HK-2 (cell line): Measurements from ENCODE around the gene RPS6KB2.
A peak's percentile ranks its signal among the peaks of the same experiment; 100 is the strongest.
"Not testable (repeated sequence)": the region's sequence is repeated elsewhere in the genome, so short reads cannot be mapped to it uniquely, and the experiment has no call there.

Source experiments
- DNase-seq: peaks from one replicate; pipeline ENCODE4 v3.0.0-alpha.2; 2018; ENCODE audit not compliant: unreplicated experiment

The RPS6KB2 gene

DNA sequence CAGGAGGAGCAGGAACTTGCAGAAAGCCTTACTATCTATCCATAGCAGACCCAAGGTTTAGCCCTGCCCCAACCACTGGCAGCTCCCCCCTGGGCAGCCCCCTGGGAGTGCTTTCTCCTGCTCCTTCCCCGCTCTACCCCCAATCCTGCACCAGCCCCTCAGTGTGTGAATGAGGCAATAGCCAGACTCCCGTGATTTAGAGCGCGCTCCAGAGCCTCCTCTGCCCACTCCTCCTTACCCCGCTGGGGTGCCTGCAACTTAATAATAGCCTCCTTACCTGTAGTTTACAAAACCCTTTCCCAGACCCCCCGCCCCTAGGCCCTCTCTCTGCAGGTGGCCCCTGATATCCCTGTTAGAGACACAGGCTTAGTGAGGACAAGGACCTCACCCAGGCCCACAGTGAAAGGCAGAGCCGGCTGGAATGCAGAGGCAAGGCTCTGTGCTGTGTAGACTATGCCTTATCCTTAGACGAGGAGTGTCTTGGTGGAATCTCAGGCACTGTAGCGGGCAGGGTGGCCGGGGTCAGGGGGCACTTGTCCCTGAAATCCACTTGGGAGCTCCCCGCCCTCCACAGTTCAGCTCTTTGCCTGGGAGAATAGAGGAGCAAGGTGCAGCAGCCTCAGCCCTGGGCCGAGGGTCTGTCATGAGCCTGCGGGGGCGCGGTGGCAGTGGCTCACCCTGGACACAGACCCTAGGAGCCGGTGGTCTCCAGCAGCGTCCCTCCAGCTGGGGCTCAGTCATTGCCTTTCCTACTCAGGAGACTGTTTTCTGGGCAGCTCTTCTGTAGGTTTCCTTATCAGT is 17.1 kb upstream of the RPS6KB2 start:
- no peak for DNase-seq

DNA sequence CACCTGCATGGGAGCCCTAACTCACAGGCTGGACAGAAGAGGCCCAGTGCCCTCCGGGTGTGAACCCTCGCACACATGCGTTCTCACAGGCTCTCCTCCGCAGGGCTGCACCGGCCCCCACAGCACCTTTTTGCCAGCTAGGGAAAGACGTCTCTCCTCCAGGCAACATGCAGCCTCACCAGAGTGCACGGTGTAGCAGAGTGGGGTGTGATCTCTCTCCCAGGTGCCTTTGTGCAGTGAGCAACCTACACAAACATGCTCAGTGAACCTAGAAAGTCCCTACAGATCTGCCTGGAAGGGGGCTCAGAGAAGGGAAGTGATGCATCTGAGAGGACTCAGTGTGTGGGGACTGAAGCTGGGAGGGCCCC is 16.5 kb upstream of the RPS6KB2 start:
- no peak for DNase-seq

DNA sequence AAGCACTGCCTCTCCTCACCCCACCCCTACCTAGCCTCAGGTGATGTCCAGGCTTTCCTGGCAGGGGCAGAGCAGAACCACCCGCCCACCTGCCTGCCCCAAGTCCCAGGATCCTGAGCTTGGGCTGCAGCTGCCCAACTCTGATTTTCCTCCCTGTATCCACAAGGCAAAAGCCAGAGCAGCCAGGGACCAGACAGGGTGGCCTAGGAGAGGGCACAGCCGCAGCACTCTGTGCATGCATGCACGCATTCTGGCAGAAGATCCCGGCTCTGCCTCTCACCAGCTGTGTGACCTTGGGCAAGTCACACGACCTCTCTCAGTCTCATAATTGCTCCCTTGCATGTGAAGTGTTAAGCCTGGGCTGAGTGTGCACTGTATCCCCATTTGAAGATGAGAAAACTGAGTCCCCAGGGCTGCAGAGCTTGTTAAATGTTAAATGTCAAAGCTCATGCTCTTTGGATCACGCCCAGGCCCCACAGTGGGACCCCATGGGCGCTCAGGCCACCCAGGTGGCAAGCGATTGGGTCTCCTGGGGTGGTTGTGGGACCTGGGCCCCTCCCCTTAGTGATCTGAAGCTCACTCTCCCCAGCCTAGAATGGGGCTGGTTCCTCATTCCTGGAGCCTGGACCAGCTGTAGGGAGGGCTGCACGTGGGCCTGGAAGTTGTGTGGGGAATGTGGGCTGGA is 15.7 kb upstream of the RPS6KB2 start:
- no peak for DNase-seq

DNA sequence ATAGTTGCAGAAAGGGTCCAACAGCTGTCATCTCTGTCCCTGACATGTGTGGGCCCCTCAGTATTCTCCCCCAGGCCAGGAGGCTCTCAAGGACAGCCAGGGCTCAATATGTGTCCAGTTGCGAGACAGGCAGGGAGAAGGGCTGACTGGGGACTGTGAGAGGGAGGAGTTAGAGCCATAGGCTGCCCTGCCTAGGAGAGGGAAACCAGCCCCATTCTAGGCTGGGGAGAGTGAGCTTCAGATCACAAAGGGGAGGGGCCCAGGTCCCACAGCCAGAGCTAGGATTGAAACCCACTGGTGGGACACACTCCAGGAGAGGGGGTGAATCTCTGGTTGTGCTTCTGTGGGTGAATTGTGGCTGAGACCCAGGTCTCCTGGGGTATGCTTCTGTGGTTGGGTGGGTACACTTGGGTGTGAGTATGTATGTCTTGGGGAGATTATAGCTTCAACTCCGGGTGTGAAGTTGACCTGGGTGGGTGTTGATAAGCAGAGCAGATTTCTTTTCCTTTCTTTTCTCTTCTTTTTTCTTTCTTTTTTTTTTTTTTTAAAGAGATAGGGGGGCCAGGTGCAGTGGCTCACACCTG is 14.9 kb upstream of the RPS6KB2 start:
- DNase-seq, result no peak

DNA sequence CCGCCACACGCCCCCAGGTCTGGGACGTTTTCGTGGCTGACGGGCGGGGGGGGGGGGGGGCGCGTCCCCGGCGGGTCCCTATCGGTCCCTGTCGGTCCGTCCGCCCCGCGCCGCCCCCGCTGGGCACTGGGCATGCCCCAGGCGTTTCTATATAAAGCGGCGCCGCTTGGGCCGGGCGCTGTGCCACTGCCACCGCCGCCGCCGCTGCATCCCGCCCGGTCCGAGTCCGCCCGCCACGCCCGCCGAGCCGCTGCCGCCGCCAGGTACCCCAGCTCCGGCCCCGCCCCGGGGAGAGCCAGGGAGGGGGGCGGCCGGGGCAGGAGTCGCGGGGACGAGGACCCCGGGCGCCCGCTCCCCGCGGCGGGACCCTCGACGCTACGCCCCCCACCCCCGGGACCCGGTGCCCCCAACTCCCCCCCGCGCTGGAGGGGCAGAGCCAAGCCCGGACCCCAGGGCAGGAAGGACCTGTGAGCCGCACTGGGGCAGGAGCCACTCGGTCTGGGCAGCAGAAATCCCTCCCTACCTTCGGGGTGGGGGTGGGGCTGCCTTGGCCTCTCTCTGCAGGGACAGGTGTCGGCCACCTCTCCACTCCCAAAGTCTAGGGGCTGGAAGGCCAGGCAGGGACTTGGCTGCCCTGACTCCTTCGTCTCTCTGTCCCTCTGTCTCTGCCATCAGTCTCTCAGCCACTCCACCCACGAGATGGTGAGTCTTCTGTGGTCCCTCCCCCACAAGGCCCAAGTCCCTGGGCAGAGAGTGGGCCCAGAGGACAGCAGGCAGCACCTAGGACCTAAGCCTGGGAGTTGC is 12.6 kb upstream of the RPS6KB2 start, which contains the start of gene CARNS1:
CARNS1 (plus strand) TSS at position 178 of the 804 bp plus-strand sequence; CDS start at position 700, 522 bp downstream.
- DNase-seq, result no peak

DNA sequence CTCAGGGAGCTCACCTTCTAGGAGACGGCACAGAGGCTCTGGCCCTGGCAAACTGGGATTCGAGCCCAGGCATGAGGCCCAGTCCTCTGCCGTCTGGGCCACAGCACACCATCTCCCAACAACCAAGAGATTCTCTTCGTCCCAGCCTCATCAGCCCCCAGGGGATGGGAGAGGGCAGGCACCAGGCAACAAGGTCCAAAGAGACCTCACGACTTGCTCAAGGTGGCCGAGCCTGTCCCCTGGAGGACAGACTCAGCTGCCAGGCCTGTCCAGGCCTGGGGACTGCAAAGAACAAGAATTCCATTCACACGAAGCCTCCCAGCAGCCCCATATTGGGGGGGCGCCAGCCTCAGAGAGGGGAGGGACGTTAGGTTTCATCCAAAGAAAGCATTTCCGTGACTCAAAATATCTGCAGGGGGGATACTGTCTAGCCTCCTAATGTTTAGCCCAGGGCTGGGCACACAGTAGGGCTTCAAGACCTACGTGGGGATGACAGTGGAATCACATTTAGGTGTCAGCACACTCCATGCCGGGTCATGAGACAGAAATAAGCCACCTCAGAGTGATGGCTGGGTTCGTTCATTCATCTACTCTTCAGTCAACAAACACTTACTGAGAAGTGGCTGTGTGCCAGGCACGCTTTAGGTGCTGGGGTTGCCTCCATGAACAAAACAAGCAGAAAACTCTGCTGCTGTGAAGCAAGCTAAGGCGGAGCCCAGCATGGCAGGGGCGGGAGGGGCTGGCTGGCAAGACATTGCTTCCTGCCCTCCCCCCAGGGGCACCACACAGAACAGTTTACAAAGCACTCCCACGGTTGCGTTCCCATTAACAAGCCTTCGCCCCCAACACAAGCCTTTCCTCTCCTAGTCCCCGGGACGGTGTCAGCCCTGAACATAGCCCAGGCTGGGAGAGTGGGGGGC is 11.6 kb upstream of the RPS6KB2 start:
- DNase-seq, result no peak

DNA sequence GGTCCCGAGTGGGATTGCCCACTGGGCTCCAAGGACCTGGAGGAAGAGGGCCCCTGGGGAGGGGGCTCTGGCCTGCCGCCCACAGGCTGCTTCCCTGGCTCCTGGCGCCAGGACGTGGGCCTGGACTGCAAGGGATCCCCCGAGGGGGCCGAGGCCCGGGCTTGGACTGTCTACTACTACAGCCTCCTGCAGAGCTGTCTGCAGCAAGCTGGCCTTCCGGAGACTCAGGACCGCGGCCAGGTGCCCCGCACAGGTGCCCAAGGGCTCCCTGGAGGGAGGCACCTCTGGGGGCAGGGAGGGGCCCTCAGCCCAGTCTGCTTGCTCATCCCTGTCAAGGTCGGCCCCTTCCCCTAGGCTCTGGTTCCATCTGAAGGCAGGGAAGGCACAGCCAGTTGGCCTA is 10.9 kb upstream of the RPS6KB2 start:
- no peak for DNase-seq

DNA sequence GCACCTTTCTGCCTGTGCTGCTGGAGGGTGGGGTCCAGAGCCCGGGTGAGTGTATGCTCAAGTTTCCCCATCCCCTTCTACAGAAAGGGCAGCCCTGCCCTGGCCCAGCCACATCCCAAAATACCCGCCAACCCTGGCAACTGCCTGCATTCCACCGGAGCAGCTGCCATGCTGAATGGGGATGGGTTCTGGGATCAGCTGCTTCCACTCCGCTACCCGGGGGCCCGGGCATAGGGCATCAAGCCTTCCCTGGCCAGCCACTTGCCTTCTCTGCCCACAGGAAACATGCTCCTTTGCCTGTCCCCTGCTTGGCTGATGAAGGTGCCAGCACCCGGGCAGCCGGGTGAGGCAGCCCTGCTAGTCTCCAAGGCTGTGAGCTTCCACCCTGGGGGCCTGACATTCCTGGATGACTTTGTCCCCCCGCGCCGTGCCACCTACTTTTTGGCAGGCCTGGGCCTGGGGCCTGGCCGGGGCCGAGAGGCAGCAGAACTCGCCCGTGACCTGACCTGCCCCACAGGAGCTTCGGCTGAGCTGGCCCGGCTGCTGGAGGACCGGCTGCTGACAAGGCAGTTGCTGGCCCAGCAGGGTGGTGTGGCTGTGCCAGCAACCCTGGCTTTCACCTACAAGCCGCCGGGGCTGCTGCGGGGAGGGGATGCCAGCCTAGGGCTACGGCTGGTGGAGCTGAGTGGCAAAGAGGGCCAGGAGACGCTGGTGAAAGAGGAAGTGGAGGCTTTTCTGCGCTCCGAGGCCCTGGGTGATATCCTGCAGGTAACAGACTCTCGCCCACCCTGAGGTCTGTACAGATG is 9.6 kb upstream of the RPS6KB2 start:
- no peak for DNase-seq

DNA sequence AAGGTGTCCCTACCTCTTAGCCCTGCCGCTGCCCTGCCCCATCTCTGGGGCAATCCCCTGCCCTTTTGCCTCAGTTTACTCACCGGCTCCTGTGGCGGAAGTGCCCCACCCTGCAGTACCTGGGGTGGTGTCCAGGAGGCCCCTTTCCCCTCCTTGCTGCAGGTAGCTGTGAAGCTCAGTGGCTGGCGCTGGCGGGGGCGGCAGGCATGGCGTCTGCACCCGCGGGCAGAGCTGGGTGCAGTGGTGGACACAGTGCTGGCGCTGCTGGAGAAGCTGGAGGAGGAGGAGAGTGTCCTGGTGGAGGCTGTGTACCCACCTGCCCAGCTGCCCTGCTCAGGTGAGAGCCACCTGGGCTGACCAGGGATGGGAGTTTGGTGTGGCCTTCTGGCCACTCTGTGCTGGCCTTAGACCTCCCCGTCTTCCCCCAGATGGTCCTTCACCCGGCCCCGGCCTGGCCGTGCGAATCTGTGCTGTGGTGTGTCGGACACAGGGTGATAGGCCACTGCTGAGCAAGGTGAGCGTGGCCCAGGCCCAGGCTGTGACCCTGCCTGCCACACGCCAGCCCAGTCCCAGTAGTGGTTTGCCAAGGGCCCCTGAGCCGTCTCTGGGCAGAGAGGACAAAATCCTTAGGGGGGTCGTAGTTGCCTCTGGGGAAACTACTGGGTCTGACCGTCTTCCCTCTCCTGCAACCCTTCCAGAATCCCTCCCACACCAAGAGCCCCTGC is 8.8 kb upstream of the RPS6KB2 start:
- no peak for DNase-seq

DNA sequence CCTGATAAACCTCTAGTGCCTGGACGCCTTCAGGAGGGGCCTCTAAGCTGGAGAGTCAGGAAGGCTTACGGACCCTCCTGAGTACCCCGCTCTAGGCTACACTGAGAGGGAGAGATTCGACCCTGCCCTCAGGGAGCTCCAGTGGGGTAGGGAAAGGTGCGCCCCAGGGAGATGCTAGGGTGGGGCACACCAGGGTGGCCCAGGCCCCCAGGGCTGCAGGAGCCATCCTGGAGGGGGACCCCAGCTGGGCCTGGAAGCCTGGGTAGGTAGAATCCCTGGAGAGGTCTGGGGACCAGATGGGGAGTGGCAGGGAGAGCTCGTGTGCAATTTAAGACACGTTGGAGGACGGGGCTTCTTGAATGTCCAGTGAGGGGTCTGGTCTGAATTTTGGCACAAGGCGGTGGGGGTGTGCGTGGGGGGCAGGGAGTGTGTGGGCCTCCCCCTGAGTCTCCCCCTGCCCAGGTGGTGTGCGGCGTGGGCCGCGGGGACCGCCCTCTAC is 8.1 kb upstream of the RPS6KB2 start:
- DNase-seq, result no peak

DNA sequence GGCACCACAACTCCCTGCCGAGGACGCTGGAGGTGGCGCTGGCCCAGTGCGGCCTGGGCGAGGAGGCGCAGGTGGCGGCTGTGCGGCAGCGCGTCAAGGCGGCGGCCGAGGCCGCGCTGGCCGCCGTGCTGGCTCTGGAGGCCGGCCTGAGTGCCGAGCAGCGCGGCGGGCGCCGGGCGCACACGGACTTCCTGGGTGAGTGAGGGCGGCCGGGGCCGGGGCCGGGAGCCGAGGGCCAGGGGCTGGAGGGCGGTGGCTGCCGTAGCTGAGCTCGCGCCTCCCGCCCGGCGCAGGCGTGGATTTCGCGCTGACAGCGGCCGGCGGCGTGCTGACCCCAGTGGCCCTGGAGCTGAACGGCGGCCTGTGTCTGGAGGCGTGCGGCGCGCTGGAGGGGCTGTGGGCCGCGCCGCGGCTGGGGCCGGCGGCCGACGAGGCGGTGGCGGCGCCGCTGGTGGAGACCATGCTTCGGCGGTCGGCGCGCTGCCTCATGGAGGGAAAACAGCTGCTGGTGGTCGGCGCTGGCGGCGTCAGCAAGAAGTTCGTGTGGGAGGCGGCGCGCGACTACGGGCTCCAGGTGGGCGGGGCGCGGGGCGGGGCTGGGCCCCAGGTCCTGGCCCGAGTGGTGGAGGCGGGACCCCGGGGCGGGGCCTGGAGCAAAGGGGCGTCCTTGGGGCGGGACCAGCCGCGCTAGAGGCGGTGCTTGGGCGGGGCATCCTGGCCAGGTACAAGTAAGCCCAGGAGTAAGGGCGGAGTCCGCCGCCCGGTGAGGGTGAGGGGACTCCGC is 7.5 kb upstream of the RPS6KB2 start:
- peak; percentile 91 for DNase-seq

DNA sequence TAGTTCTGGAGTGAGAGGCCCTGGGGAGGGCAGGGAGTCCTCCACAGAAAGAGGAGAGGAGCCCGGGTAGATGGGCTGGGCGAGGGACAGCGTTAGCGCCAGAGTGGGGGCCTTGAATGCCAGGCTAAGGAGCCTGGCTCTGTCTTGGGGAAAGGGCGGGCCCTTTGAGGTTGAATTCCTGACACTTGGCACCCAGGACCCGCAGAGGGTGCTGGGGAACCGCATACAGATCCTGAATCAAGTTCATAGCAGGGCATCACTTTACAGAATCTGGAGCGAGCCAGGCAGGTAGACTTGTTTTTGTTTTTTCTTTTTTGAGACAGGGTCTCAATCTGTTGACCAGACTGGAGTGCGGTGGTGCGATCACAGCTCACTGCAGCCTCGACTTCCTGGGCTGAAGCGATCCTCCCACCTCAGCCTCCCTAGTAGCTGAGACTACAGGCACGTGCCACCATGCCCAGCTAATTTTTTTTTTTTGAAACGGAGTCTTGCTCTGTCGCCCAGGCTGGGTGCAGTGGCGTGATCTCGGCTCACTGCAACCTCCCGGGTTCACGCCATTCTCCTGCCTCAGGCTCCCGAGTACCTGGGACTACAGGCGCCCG is 6.8 kb upstream of the RPS6KB2 start:
- DNase-seq, result no peak

DNA sequence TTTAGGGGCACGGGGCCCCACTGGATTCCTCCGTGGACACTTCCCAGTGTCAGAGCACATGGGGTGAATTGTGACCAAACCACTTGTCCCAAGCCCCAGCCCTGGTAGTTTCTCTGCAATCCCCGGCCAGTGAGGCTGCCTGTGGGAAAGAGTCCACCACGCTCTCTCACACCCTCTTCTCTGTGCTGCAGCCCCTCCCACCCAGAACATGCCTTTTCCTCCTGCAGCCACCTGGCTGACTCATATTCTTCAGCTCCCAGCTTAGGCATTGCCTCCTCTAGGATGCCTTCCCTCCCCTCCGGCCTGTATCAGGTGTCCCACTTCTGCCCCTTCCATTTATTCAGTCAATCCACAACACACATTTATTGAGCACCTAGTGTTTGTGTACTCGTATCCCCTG is 5.4 kb upstream of the RPS6KB2 start:
- no peak for DNase-seq

DNA sequence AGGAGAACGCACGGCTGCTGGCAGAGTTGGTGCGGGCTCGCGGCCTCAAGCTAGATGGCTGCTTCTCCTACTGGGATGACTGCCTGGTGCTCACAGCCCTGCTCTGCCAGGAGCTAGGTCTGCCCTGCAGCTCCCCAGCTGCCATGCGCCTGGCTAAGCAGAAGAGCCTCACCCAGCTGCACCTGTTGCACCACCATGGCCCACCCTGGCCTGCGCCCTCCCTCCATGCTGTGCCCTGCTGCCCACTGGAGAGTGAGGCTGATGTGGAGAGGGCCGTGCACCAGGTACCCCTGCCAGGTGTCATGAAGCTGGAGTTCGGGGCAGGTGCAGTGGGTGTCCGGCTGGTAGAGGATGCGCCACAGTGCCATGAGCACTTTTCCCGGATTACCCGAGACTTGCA is 4.8 kb upstream of the RPS6KB2 start:
- no peak for DNase-seq

DNA sequence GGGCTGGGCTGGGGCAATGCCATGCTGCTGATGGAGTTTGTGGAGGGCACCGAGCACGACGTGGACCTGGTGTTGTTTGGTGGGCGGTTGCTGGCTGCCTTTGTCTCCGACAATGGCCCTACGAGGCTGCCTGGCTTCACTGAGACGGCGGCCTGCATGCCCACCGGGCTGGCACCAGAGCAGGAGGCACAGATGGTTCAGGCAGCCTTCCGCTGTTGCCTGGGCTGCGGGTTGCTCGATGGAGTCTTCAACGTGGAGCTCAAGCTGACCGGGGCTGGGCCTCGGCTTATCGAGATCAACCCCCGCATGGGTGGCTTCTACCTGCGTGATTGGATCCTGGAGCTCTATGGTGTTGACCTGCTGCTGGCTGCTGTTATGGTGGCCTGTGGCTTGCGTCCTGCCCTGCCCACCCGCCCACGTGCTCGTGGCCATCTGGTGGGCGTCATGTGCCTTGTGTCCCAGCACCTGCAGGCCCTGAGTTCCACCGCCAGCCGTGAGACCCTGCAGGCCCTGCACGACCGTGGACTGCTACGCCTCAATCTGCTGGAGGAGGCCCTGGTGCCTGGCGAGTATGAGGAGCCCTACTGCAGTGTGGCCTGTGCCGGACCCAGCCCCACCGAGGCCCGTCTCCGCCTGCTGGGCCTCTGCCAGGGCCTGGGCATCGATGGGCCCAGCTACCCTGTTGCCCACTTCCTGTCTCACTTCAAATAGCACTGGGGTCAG is 4.2 kb upstream of the RPS6KB2 start:
- no peak for DNase-seq

DNA sequence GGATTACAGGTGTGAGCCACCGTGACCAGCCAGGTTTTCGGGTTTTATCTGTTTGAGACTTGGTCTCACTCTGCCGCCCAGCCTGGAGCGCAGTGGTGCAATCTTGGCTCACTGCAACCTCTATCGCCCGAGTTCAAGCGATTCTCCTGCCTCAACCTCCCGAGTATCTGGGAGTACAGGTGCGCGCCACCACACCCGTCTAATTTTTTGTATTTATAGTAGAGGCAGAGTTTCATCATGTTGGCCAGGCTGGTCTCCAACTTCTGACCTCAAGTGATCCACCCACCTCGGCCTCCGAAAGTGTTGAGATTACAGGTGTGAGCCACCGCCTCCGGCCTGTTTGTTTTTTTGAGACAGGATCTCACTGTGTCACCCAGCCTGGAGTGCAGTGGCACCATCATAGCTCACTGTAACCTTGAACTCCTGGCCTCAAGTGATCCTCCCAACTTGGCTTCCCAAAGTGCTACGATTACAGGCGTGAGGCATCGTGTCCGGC is 882 bp upstream of the RPS6KB2 start:
- DNase-seq, result not testable (repeated sequence)

DNA sequence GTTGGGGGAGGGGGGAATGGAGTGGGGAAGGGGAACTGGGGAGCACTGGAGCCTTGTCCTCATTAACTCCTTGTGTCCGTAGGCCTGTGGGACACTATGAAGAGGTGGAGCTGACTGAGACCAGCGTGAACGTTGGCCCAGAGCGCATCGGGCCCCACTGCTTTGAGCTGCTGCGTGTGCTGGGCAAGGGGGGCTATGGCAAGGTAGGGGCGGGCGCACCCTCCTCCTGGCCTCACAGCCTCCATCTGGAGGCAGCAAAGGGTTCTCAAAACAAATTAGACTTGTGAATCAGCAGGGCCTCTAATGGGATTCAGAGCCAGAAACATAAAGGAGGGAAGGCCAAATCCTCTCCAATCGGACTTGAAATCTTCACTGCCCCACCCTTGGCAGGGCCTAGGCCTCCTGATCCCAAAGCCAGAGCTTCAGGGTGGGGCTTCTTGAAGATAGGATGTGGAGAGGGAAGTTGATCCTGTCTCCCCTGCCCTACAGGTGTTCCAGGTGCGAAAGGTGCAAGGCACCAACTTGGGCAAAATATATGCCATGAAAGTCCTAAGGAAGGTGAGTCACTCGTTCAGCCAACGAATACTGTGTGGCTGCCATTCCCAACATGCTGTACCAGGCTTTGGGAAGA is 859 bp downstream of the RPS6KB2 start:
- no peak for DNase-seq
